GM18873 (cell line): ENCODE data around the gene BRIP1.
"Not testable (repeated sequence)": the region's sequence is repeated elsewhere in the genome, so short reads cannot be mapped to it uniquely, and the experiment has no call there.

ENCODE experiments used
- ATAC-seq: cut with Tn5 transposase; IDR thresholded peaks from one replicate; pipeline ENCODE4 v1.9.1; 2021; ENCODE audit warnings: mild to moderate bottlenecking, moderate library complexity, moderate number of reproducible peaks; ENCODE audit not compliant: unreplicated experiment, low FRiP score

BRIP1 gene

DNA sequence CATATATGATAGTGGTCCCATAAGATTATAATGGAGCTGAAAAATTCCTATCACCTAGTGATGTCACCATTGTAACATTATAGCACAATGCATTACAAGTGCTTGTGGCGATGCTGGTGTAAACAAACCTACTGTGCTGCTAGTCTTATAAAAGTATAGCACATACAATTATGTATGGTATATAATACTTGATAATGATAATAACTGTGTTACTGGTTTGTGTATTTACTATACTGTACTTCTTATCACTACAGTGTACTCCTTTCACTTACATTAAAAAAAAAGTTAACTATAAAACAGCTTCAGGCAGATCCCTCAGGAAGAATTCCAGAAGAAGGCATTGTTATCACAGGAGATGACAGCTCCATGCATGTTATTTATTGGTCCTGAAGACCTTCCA is 150.3 kb downstream of the BRIP1 start:
- no peak for ATAC-seq

DNA sequence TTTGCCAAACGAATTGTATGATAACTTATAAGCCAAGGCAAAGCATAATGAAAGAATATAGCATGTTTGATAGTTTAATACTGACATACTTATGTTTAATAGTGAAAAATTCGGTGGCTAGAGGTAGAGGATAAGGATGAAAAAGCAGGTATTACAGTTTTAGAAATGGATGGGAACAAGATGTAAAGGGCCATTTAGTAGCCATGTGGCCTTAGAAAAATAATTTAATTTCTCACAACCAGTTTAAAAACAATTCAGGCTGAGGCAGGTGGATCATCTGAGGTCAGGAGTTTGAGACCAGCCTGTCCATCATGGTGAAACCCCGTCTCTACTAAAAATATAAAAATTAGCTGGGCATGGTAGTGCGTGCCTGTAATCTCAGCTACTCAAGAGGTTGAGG is 152.8 kb downstream of the BRIP1 start:
- no peak for ATAC-seq

DNA sequence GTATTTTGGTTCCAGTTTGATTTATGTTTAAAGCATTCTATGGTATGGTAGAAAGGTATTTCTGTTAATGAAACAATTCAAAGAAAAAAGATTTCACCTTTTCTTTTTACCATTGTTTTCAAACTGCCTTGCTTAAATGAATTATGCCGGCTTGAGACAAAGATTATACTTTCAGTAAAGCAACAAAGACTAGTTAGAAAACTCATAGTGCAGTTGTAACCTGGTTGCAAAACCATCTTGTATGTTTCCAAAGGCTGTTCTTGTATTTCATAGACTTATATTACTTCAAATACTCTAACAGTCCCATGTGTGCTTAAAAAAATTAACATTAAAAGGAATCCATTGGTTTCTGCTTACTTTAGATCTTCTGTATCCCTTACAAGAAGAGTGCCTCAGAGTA is 153.8 kb downstream of the BRIP1 start:
- no peak for ATAC-seq

DNA sequence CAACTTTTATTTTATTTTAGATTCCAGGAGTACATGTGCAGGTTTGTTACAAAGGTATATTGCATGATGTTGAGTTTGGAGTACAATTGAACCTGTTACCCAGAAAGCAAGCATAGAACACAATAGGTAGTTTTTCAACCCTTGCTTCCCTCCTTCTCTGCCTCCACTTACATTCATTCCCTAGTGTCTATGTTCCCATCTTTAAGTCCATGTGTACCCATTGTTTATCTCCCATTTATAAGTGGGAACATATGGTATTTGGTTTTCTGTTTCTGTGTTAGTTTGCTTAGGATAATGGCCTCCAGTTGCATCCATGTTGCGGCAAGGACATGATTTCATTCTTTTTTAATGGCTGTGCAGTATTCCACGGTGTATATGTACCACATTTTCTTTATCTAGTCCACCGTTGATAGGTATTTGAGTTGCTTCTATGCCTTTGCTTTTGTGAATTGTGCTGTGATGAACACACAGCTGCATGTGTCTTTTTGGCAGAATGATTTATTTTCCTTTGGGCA is 158.3 kb downstream of the BRIP1 start:
- ATAC-seq, result no peak

GRCh38 chr17:61702450-61702849 is 160.9 kb downstream of the BRIP1 start:
- ATAC-seq, result no peak

DNA sequence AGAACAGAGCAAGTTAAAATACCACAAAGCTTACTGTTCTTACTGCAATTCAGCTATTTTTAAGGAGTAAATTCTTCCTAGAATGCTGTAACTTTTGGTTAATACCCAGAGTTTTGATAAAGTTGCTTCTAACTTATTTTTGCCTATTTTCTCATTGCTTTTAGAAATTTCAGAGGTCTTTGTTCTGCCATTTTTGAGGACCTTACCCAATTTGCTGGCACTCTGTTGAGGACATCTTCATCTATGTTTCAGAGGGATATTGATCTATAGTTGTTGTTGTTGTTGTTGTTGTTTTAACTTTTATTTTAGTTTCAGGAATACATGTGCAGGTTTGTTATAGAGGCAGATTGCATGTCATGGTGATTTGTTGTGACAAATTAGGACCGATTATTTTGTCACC is 161.3 kb downstream of the BRIP1 start:
- ATAC-seq, result no peak

- ATAC-seq, result no peak
These were observed 162.0 kb downstream of the BRIP1 start for GRCh38 chr17:61701334-61701733.

GRCh38 chr17:61700252-61700651 is 163.1 kb downstream of the BRIP1 start:
- no peak for ATAC-seq

DNA sequence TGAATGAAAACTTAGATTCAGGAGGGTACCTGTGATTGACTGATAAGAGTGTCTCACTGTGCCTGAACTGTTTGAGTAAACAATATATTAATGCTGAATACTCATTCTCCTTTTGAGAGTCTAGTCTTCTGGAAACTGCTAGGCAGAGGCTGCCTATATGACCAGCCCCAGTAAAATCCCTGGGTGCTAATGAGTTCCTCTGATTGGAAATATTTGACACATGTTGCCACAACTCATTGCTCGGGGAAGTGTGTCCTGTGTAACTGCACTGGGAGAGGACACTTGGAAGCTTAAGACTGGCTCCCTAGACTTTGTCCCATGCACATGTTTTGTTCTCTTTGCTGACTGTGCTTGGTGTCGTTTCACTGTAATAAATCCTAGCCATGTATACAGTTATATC is 163.6 kb downstream of the BRIP1 start:
- ATAC-seq, result no peak

DNA sequence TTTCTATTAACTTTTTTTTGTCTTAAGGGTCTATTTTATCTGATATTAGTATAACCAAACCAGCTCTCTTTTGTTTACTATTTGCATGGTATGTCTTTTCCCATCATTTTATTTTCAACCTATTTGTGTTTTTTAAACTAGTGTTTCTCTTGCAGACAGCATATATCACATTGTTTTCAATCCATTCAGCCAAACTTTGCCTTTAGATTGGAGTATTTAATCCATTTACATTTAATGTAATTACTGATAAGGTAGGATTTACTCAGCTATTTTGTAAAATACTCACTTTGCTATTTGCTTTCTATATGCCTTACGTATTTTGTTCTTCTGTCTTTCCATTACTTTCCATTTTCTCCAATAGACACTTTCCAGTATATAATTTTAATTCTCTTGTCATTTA is 164.3 kb downstream of the BRIP1 start:
- ATAC-seq, result no peak

- no peak for ATAC-seq
These were observed 165.1 kb downstream of the BRIP1 start for GRCh38 chr17:61698244-61698643.

GRCh38 chr17:61695779-61696337 is 167.5 kb downstream of the BRIP1 start:
- ATAC-seq, result no peak

DNA sequence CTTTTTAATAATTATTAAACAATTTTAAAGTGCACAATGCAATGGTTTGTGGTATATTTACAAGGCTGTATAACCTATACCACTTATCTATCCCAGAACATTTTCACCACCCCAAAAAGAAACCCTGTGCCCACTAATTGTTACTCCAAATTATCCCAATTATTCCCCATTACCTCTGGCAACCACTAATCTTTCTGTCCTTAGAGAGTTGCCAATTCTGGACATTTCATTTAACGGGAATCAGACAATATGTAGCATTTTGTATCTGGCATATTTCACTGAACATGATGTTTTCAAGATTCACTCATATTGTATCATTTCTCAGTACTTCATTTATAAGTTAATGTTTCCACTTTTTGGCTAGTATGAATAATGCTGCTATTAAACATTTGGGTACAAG is 169.2 kb downstream of the BRIP1 start:
- no peak for ATAC-seq

- no peak for ATAC-seq
These were observed 173.6 kb downstream of the BRIP1 start for GRCh38 chr17:61689610-61690180.

- no peak for ATAC-seq
These were observed 175.6 kb downstream of the BRIP1 start for GRCh38 chr17:61687769-61688168.

DNA sequence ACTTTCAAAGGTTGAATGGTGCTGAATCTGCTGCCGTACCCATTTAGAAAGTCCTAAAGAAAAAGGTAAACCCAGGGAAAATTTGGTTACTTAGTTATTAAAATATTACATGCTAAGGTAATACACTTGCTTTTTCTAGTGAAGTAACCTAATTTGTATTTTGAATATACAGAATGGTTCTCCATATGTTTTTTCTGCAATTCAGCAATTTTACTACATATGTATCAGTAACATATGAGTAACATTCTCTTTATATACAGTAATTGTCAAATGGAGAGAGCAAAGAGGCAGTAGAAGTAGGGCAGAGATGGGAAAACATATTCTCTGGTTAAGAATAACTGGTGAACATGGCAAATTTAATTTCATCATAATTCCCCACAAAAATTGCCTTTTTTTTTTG is 177.2 kb downstream of the BRIP1 start:
- no peak for ATAC-seq

GRCh38 chr17:61684818-61685217 is 178.5 kb downstream of the BRIP1 start:
- no peak for ATAC-seq

- ATAC-seq, result no peak
These were observed 179.2 kb downstream of the BRIP1 start for GRCh38 chr17:61684172-61684571.

- no peak for ATAC-seq
These were observed 179.9 kb downstream of the BRIP1 start for GRCh38 chr17:61683466-61683865.

DNA sequence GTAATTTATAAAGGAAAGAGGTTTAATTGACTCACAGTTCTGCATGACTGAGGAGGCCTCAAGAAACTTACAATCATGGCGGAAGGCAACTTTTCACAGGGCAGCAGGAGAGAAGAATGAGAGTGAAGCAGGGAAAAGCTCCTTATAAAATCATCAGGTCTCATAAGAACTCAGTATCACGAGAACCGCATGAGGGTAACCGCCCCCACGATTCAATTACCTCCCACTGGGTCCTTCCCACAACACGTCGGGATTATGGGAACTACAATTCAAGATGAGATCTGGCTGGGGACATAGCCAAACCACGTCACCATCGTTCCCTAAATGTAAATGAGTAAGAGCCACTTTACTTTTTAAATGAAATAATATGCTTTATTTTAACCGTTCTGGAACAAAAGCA is 182.4 kb downstream of the BRIP1 start:
- ATAC-seq, result no peak

DNA sequence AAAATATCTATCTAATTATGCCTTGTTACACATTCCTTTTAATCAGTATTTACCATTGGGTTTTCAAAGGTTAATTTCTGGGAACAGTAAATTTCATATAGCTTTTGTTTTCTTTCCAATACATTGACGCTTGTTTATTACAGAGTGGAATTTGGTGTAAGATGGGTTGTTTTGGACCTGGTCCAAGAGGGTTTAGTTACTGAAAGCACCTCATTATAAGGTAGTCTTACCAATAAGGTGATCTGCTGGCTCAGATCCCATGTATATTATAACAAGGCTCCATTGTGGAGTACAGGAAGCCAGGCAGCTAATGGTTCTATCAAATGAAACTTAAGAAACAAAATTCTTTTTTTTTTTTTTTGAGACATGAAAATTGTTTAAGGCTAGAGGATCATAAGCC is 185.0 kb downstream of the BRIP1 start:
- ATAC-seq, result no peak

DNA sequence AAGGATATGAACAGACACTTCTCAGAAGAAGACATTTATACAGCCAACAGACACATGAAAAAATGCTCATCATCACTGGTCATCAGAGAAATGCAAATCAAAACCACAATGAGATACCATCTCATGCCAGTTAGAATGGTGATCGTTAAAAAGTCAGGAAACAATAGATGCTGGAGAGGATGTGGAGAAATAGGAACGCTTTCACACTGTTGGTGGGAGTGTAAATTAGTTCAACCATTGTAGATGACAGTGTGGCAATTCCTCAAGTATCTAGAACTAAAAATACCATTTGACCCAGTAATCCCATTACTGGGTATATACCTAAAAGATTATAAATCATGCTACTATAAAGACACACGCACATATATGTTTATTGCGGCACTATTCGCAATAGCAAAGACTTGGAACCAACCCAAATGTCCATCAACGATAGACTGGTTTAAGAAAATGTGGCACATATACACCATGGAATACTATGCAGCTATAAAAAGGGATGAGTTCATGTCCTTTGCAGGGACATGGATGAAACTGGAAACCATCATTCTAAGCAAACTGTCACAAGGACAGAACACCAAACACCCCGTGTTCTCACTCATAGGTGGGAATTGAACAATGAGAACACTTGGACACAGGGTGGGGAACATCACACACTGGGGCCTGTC is 186.0 kb downstream of the BRIP1 start:
- ATAC-seq, result not testable (repeated sequence)
